CD4-positive, alpha-beta T cell treated with Interleukin-12 subunit alpha and Interleukin-12 subunit beta, for 1 hour (primary cell): ENCODE results near the gene LRRK2.
"Not testable (repeated sequence)": the region's sequence is repeated elsewhere in the genome, so short reads cannot be mapped to it uniquely, and the experiment has no call there.

Experiments
- DNase-seq: peaks from one replicate; pipeline ENCODE4 v3.0.0-alpha.2; 2020

Gene LRRK2

GRCh38 chr12:40324261-40324660 lies 99.5 kb downstream of the LRRK2 start:
- no peak for DNase-seq

- peak; percentile 12 for DNase-seq
These were observed 100.7 kb downstream of the LRRK2 start for GRCh38 chr12:40325349-40325960.

- DNase-seq = no peak
These were observed 102.7 kb downstream of the LRRK2 start for GRCh38 chr12:40327535-40327934.

GRCh38 chr12:40330180-40330579 lies 105.4 kb downstream of the LRRK2 start:
- no peak for DNase-seq

GRCh38 chr12:40331886-40332285 lies 107.1 kb downstream of the LRRK2 start:
- DNase-seq = no peak

DNA sequence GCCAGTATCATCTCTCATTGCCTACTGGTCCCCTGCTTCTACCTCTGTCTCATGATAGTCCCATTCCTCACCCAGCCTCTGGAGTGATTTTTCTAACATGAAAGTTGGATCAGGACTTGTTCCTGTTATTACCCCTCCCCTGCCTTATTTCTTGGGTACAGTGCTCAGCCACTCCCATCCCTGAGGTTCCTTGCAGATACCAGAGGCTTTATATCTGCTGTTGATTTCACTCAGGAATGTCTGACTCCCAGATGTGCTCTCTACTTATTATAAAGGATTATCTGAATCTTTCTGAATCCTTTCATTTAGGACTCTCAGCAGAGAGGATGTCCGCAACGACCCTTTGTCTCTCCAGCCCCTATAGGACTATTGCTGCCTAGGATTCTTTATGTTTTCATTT lies 111.2 kb downstream of the LRRK2 start:
- no peak for DNase-seq

GRCh38 chr12:40336573-40337199 lies 111.9 kb downstream of the LRRK2 start:
- DNase-seq = no peak

- no peak for DNase-seq
These were observed 113.3 kb downstream of the LRRK2 start for GRCh38 chr12:40338071-40338470.

- no peak for DNase-seq
These were observed 113.8 kb downstream of the LRRK2 start for GRCh38 chr12:40338621-40339020.

DNA sequence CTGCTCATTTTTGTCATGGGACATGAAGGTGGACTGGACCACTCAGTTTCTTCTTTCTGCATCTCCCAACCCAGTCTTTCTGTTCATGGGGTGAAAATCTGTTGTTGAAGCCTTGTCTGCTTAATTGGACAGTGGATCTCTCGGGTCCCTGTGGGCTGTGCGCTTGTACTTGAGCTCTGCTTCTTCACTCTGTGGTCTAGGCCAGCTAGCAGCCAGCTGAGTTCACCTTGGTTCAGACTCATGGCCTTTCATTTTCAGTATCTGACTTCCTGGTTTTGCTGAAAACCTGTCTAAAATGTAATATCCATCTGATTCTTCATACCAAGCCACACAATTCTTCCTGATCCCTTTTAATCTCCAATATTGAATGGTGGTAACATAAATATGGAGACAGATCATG lies 117.2 kb downstream of the LRRK2 start:
- DNase-seq = no peak

GRCh38 chr12:40343124-40343523 lies 118.3 kb downstream of the LRRK2 start:
- no peak for DNase-seq

GRCh38 chr12:40344312-40344711 lies 119.5 kb downstream of the LRRK2 start:
- DNase-seq = no peak

- no peak for DNase-seq
These were observed 127.2 kb downstream of the LRRK2 start for GRCh38 chr12:40351976-40352375.

- no peak for DNase-seq
These were observed 150.3 kb downstream of the LRRK2 start for GRCh38 chr12:40375076-40375475.

GRCh38 chr12:40376533-40377267 lies 151.9 kb downstream of the LRRK2 start:
- no peak for DNase-seq

- DNase-seq = no peak
These were observed 153.9 kb downstream of the LRRK2 start for GRCh38 chr12:40378691-40379090.

DNA sequence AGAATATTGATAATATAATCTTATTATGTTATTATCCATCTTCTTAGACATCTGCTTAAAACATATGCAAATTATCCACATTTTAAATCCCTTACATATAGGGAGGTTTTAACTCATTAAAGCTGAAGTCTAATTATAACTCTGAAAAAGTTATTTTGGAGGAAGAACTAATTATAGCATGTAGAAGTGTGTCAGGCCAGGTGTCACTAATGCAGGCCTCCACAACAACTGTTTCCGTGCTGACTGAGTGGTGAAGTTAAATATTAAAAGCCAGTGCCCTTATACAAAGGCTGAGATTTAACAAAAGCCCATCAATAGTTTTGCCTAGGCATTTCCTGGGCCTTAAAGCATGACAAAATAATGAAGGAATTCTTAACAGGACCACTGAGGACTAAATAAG lies 157.4 kb downstream of the LRRK2 start:
- no peak for DNase-seq

DNA sequence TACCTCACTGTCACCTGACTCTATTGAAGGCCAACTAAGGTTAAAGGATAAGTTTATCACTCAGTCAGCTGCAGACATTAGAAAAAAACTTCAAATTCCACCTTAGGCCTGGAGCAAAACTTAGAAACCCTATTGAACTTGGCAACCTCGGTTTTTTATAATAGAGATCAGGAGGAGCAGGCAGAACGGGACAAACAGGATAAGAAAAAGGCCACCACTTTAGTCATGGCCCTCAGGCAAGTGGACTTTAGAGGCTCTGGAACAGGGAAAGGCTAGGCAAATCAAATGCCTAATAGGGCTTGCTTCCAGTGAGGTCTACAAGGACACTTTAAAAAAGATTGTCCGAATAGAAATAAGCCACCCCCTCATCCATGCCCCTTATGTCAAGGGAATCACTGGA lies 162.5 kb downstream of the LRRK2 start:
- DNase-seq = not testable (repeated sequence)

- DNase-seq = no peak
These were observed 166.2 kb downstream of the LRRK2 start for GRCh38 chr12:40390980-40391379.

DNA sequence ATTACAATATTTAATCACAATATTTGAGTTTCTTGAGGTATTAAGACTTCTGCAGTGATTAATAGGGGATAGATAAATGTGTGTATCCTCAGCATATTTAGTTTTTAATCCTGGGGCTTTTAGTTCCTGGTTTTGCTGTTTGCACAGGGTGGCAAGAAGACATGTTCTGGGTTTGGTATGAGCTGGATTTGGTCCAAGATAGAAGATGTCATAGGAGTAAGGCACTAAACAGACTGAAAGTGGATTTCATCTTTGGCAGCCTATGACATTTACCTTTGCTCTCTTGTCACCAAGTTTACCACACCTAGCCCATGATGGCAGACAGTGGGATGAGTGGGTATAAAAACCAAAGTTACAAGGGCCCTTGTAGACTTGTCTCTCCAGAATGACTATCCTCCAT lies 168.2 kb downstream of the LRRK2 start:
- no peak for DNase-seq

DNA sequence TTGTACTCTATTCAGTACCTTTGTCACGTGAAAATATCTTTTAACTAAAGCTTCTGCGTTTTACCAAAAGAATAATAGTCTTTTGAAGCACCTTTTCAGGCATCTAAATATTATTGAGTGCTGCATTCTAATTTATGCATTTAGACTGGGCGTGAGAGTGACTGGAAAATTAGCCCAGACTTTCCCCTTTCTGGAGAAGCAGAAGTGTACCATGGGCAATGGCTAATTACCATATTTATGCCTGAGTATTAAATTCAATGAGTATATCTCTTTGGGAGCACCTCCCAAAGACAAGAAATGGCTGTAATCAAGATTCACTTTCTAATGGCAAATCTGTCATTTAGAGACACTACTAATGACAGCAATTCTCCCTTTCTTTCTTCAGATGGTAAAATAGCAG lies 174.9 kb downstream of the LRRK2 start:
- DNase-seq = no peak

- no peak for DNase-seq
These were observed 180.6 kb downstream of the LRRK2 start for GRCh38 chr12:40405419-40405818.
